HEK293 (cell line): Measurements from ENCODE around the gene PAPSS2.

Experiments
- CTCF ChIA-PET: fragments of 350-600 bp; formaldehyde crosslinking; extraction: SDS; loops from one replicate; lab custom pipeline; 2021; ENCODE audit warnings: antibody characterized with exemption; lab: Yijun Ruan, JAX
- POLR2A ChIA-PET: fragments of 300-600 bp; formaldehyde crosslinking; extraction: SDS; loops from one replicate; lab custom pipeline; 2020; ENCODE audit warnings: antibody characterized with exemption, inconsistent platforms; lab: Yijun Ruan, JAX
- H3K27ac ChIP-seq: fragments of 200-500 bp; sonication (Bioruptor generic); 2 replicates; pipeline ENCODE4 v1.5.1; 2014; ENCODE audit warnings: low read depth, low read length, control low read depth, inconsistent platforms; ENCODE audit errors: extremely low read depth
- H3K36me3 ChIP-seq, 2 experiments: fragments of 200-500 bp in 1 of 2; sonication (Bioruptor generic) in 1 of 2; 1 replicate in 1 of 2; 2 replicates in 1 of 2; pipeline ENCODE4 v1.5.1; 2014 to 2017; ENCODE audit warnings: inconsistent platforms in 2 of 2, low read length in 2 of 2; ENCODE audit not compliant: control insufficient read depth in 2 of 2, insufficient read depth in 1 of 2
- H3K4me1 ChIP-seq: fragments of 200-500 bp; sonication (Bioruptor generic); 2 replicates; pipeline ENCODE4 v1.5.1; 2014; ENCODE audit warnings: mild to moderate bottlenecking, low read length, inconsistent platforms; ENCODE audit not compliant: control insufficient read depth, insufficient read depth
- H3K4me3 ChIP-seq: 2 replicates; pipeline ENCODE4 v1.5.1; 2011; ENCODE audit warnings: low read depth, mild to moderate bottlenecking, control low read depth, low read length, moderate library complexity
- H3K9me3 ChIP-seq: fragments of 200-500 bp; sonication (Bioruptor generic); 2 replicates; pipeline ENCODE4 v1.5.1; 2014; ENCODE audit warnings: low read depth, low read length, inconsistent platforms; ENCODE audit not compliant: control insufficient read depth, insufficient read depth
- GLIS2 ChIP-seq: fragments of 450-650 bp; formaldehyde crosslinking; IDR thresholded peaks from 2 replicates; pipeline ENCODE4 v1.5.1; 2016; ENCODE audit warnings: missing biosample characterization, missing genetic modification characterization
- HOXC10 ChIP-seq: sonication (generic); formaldehyde crosslinking; IDR thresholded peaks from 2 replicates; pipeline ENCODE4 v1.8.1; 2023; ENCODE audit warnings: mild to moderate bottlenecking, missing genetic modification reagents
- KLF1 ChIP-seq: fragments of 450-650 bp; formaldehyde crosslinking; IDR thresholded peaks from 2 replicates; pipeline ENCODE4 v1.5.1; 2016; ENCODE audit warnings: missing biosample characterization, missing genetic modification characterization
- KLF8 ChIP-seq: fragments of 450-650 bp; formaldehyde crosslinking; IDR thresholded peaks from 2 replicates; pipeline ENCODE4 v1.5.1; 2016; ENCODE audit warnings: missing biosample characterization, missing genetic modification characterization
- RBAK ChIP-seq: fragments of 450-650 bp; formaldehyde crosslinking; IDR thresholded peaks from 2 replicates; pipeline ENCODE4 v1.5.1; 2016; ENCODE audit warnings: missing biosample characterization, missing genetic modification characterization
- SETDB1 ChIP-seq: IDR thresholded peaks from one replicate; pipeline ENCODE4 v1.6.1; 2017; ENCODE audit warnings: mild to moderate bottlenecking, low read length, moderate library complexity, mixed read lengths; ENCODE audit not compliant: insufficient read length
- SP2 ChIP-seq: fragments of 450-650 bp; formaldehyde crosslinking; IDR thresholded peaks from 2 replicates; pipeline ENCODE4 v1.5.1; 2016; ENCODE audit warnings: missing biosample characterization, missing genetic modification characterization
- TRIM28 ChIP-seq: IDR thresholded peaks from 2 replicates; pipeline ENCODE4 v1.6.1; 2011; ENCODE audit warnings: low read length, control low read depth, borderline replicate concordance
- ZNF112 ChIP-seq: fragments of 450-650 bp; formaldehyde crosslinking; IDR thresholded peaks from 2 replicates; pipeline ENCODE4 v1.5.0; 2017; ENCODE audit warnings: missing biosample characterization, missing genetic modification characterization
- ZNF140 ChIP-seq: fragments of 450-650 bp; formaldehyde crosslinking; IDR thresholded peaks from 2 replicates; pipeline ENCODE4 v1.5.1; 2016; ENCODE audit warnings: missing biosample characterization, missing genetic modification characterization
- ZNF155 ChIP-seq: fragments of 450-650 bp; formaldehyde crosslinking; IDR thresholded peaks from 2 replicates; pipeline ENCODE4 v1.5.1; 2016; ENCODE audit warnings: missing biosample characterization, missing genetic modification characterization
- ZNF221 ChIP-seq: fragments of 450-650 bp; formaldehyde crosslinking; IDR thresholded peaks from 2 replicates; pipeline ENCODE4 v1.5.1; 2017; ENCODE audit warnings: missing biosample characterization, missing genetic modification characterization, borderline replicate concordance
- ZNF223 ChIP-seq: fragments of 450-650 bp; formaldehyde crosslinking; IDR thresholded peaks from 2 replicates; pipeline ENCODE4 v1.5.1; 2016; ENCODE audit warnings: missing biosample characterization, missing genetic modification characterization
- ZNF239 ChIP-seq: fragments of 450-650 bp; formaldehyde crosslinking; IDR thresholded peaks from 2 replicates; pipeline ENCODE4 v1.5.1; 2016; ENCODE audit warnings: missing biosample characterization, missing genetic modification characterization
- ZNF510 ChIP-seq: fragments of 450-650 bp; formaldehyde crosslinking; IDR thresholded peaks from 2 replicates; pipeline ENCODE4 v1.5.1; 2018; ENCODE audit warnings: mild to moderate bottlenecking, missing genetic modification characterization, missing biosample characterization; ENCODE audit not compliant: insufficient replicate concordance
- ZNF529 ChIP-seq: fragments of 450-650 bp; formaldehyde crosslinking; IDR thresholded peaks from 2 replicates; pipeline ENCODE4 v1.5.1; 2017; ENCODE audit warnings: missing genetic modification characterization, missing biosample characterization; ENCODE audit not compliant: insufficient replicate concordance
- ZNF658 ChIP-seq: fragments of 450-650 bp; formaldehyde crosslinking; IDR thresholded peaks from 2 replicates; pipeline ENCODE4; 2016; ENCODE audit warnings: missing biosample characterization, missing genetic modification characterization
- ZNF837 ChIP-seq: fragments of 450-650 bp; formaldehyde crosslinking; IDR thresholded peaks from 2 replicates; pipeline ENCODE4 v1.5.1; 2016; ENCODE audit warnings: missing biosample characterization, missing genetic modification characterization
- ZSCAN30 ChIP-seq: fragments of 450-650 bp; IDR thresholded peaks from 2 replicates; pipeline ENCODE4 v1.5.1; 2018; ENCODE audit warnings: missing biosample characterization, mild to moderate bottlenecking, missing genetic modification characterization, moderate library complexity
- TF ChIP-seq, protein P1 (sequence below): fragments of 450-650 bp; formaldehyde crosslinking; optimal IDR thresholded peaks from 2 replicates; pipeline ENCODE3; 2016; ENCODE audit warnings: missing biosample characterization, mild to moderate bottlenecking, missing genetic modification characterization
- TF ChIP-seq, protein P2 (sequence below): fragments of 450-650 bp; formaldehyde crosslinking; IDR thresholded peaks from 2 replicates; pipeline ENCODE4 v1.5.0; 2017; ENCODE audit warnings: missing biosample characterization, missing genetic modification characterization, borderline replicate concordance

The PAPSS2 gene

DNA sequence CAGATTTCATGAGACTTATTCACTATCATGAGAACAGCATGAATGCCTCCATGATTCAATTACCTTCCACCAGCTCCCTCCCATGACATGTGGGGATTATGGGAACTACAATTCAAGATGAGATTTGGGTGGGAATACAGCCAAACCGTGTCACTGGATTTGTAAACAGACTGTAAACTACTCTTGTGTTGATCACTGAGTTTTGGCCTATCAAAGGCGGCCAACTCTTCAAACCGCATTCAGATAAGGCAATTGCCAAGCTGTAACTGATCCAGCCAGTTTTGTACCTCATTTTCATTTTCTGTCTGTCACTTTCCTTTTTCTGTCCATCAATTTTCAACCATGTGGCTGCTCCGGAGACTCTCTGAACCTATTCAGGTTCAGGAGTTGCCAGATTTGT is 27.2 kb upstream of the PAPSS2 start:
- TF ChIP-seq ZNF529 = no peak
- TF ChIP-seq KLF8 (tag by site-specific recombination) = no peak
- no peak for TF ChIP-seq TRIM28
- H3K4me3 ChIP-seq = no peak overlapping the region
- ChIA-PET CTCF (no interaction called here), POLR2A (no interaction called here)
- H3K9me3 ChIP-seq = no peaks in the 10 kb centered on the region
- no peak overlapping the region for H3K27ac ChIP-seq
- H3K36me3 ChIP-seq = no peaks in the 10 kb centered on the region
- H3K4me1 ChIP-seq = no peaks in the 10 kb centered on the region

DNA sequence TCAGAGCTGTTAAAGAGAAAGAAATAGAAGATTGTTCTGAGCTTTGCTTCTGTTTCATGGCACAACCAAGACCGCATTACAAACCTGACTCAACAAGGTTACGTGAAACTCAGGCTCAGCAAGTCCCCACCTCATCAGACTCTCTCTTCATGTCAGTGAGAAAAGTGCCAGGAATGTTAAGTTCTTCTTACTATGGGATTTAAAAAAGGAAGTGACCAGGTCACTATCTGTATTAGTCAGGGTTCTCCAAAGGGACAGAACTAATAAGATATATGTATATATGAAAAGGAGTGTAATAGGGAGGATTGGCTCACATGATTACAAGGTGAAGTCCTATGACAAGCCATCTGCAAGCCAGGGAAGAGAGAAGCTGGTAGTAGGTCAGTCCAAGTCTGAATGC is 25.4 kb upstream of the PAPSS2 start:
- ChIA-PET POLR2A (no interaction called here), CTCF (interaction anchor here (0.6 kb wide), 1 partner anchor 34 kb away, joined by 3 read pairs; no protein-coding TSS in a partner anchor)
- H3K4me3 ChIP-seq = no peak overlapping the region
- H3K27ac ChIP-seq = no peak overlapping the region
- TF ChIP-seq ZNF837 (tag by site-specific recombination) (no peak), SP2 (no peak), SETDB1 (peak; percentile 1)
- no peaks in the 10 kb centered on the region for H3K9me3 ChIP-seq
- no peaks in the 10 kb centered on the region for H3K4me1 ChIP-seq
- H3K36me3 ChIP-seq = no peaks in the 10 kb centered on the region

DNA sequence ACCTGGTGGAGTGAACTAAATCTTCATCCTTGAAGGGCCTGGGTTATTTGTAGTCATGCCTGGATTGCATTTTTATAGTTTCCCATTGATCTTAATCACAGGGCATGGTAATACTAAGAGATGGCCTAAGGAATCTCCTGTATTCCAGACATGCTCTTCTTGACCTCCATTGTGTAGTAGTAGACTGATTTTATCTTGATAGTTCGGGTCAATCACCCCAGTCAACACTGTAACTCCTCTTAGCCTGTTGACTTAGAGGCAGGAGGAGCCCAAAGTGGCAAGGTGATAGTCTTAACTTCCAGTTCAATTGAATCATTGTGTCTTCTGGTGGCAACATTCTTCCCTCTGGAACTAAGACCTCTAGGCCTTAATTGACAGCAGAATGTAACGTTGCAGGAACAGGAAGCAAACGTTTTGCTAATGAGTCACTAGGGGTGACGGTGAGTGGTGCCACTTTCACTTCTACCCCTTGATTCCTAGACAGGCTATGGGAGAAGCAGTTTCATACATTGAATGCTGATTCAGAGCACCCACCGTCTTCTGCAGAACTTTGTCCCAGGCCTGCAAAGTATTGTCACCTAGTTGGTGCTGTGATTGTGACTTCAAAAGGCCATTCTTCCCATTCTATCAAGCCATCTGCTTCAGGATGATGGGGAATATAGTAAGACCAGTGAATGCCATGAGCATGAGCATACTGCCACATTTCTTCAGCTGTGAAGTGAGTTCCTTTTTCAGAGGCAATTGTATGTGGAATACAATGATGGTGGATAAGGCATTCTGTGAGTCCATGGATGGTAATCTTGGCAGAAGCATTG is 24.0 kb upstream of the PAPSS2 start:
- Histone ChIP-seq H3K36me3 (no peaks in the 10 kb centered on the region), H3K27ac (no peak overlapping the region), H3K4me1 (no peaks in the 10 kb centered on the region), H3K4me3 (no peak overlapping the region), H3K9me3 (no peaks in the 10 kb centered on the region)
- TF ChIP-seq ZNF510 (tag by site-specific recombination) (no peak), GLIS2 (tag by site-specific recombination) (no peak), ZNF223 (tag by site-specific recombination) (no peak), ZNF140 (tag by site-specific recombination) (no peak), ZNF155 (no peak), ZNF112 (tag by site-specific recombination) (no peak), ZNF221 (no peak), ZSCAN30 (tag by site-specific recombination) (no peak), RBAK (tag by site-specific recombination) (no peak), HOXC10 (CRISPR knock-in tag) (no peak), KLF1 (tag by site-specific recombination) (no peak), ZNF239 (tag by site-specific recombination) (no peak), ZNF658 (tag by site-specific recombination) (no peak)
- TF ChIP-seq, protein P1, sequence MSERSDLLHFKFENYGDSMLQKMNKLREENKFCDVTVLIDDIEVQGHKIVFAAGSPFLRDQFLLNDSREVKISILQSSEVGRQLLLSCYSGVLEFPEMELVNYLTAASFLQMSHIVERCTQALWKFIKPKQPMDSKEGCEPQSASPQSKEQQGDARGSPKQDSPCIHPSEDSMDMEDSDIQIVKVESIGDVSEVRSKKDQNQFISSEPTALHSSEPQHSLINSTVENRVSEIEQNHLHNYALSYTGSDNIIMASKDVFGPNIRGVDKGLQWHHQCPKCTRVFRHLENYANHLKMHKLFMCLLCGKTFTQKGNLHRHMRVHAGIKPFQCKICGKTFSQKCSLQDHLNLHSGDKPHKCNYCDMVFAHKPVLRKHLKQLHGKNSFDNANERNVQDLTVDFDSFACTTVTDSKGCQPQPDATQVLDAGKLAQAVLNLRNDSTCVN (tag by site-specific recombination) = no peak
- TF ChIP-seq, protein P2, sequence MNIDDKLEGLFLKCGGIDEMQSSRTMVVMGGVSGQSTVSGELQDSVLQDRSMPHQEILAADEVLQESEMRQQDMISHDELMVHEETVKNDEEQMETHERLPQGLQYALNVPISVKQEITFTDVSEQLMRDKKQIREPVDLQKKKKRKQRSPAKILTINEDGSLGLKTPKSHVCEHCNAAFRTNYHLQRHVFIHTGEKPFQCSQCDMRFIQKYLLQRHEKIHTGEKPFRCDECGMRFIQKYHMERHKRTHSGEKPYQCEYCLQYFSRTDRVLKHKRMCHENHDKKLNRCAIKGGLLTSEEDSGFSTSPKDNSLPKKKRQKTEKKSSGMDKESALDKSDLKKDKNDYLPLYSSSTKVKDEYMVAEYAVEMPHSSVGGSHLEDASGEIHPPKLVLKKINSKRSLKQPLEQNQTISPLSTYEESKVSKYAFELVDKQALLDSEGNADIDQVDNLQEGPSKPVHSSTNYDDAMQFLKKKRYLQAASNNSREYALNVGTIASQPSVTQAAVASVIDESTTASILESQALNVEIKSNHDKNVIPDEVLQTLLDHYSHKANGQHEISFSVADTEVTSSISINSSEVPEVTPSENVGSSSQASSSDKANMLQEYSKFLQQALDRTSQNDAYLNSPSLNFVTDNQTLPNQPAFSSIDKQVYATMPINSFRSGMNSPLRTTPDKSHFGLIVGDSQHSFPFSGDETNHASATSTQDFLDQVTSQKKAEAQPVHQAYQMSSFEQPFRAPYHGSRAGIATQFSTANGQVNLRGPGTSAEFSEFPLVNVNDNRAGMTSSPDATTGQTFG (tag by site-specific recombination) = no peak
- ChIA-PET POLR2A (no interaction called here), CTCF (no interaction called here)
